GM18502 (cell line): ENCODE measurements around the gene C1QA.

ENCODE experiments used
- ATAC-seq: cut with Tn5 transposase; IDR thresholded peaks from one replicate; pipeline ENCODE4 v1.9.1; 2021; ENCODE audit warnings: mild to moderate bottlenecking; ENCODE audit not compliant: unreplicated experiment, poor library complexity

The C1QA gene, protein sequence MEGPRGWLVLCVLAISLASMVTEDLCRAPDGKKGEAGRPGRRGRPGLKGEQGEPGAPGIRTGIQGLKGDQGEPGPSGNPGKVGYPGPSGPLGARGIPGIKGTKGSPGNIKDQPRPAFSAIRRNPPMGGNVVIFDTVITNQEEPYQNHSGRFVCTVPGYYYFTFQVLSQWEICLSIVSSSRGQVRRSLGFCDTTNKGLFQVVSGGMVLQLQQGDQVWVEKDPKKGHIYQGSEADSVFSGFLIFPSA

GRCh38 chr1:22636353-22636752 lies at the start of gene C1QA:
C1QA (plus strand) TSS chr1:22636628; CDS start chr1:22637617, 989 bp downstream.
- ATAC-seq = no peak

DNA sequence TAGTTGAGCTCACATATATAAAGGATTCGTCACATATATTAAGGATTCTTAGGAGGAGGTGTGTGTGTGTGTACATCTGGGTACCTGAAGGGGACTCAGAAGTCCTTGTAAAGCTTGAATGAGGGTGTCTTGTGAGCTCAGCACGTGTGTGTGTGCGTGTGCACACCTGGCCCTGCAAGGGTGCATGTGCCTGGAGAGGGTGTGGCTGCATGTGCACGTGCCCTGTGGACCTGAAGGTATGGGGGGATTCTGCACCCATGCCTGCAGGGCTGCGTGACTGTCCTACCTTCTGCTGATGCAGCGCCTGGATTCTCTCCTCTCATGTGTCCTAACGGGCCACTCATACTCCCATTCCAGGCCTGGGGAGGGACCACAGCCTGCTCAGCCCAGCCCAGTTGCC lies 49.2 kb upstream of the C1QA start:
- ATAC-seq = no peak

DNA sequence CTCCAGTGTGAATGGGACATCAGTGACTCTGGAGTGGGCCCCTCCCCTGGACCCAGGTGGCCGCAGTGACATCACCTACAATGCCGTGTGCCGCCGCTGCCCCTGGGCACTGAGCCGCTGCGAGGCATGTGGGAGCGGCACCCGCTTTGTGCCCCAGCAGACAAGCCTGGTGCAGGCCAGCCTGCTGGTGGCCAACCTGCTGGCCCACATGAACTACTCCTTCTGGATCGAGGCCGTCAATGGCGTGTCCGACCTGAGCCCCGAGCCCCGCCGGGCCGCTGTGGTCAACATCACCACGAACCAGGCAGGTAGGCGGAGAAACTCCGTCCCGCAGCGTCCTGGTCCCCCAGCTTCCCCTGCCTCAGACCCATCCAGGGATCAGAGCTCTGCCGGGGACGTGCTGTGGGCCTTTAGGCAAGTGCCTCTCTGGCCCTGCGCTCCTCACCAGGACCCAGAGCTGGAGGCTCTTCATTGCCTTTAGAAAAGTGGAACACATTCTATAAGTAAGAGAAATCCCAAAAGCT lies 47.5 kb upstream of the C1QA start:
- no peak for ATAC-seq

GRCh38 chr1:22591576-22591975 lies 44.9 kb upstream of the C1QA start:
- no peak for ATAC-seq

- no peak for ATAC-seq
These were observed 44.4 kb upstream of the C1QA start for GRCh38 chr1:22592051-22592450.

DNA sequence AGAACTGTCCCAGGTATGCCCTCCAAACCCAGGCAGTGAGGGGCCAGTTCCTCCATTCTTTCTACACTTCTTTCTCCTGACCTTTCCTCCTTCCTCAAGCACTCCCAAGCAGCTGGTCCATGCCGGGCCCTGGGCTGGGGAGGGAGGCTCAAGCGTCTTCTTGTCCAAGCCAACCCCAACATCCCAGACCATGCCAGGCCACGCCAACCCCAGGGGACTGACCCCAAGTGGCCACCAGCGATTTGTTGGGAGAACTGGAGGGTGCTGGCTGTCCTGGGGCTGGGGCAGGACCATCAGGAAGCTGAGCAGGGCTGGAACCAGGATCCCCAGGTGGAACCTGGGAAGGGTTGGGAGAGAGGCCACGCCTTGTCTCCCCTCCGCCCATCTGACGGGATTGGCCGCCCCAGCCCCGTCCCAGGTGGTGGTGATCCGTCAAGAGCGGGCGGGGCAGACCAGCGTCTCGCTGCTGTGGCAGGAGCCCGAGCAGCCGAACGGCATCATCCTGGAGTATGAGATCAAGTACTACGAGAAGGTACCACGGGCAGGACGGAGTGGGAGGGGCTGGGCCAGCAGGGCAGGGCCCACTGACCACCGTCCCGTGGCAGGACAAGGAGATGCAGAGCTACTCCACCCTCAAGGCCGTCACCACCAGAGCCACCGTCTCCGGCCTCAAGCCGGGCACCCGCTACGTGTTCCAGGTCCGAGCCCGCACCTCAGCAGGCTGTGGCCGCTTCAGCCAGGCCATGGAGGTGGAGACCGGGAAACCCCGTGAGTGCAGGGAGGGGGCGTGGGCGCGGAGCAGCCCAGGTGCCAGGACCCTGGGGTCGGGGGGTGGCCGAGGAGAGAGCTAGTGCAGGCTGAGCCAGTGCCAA lies 43.3 kb upstream of the C1QA start:
- no peak for ATAC-seq

GRCh38 chr1:22594396-22594795 lies 42.0 kb upstream of the C1QA start:
- no peak for ATAC-seq

DNA sequence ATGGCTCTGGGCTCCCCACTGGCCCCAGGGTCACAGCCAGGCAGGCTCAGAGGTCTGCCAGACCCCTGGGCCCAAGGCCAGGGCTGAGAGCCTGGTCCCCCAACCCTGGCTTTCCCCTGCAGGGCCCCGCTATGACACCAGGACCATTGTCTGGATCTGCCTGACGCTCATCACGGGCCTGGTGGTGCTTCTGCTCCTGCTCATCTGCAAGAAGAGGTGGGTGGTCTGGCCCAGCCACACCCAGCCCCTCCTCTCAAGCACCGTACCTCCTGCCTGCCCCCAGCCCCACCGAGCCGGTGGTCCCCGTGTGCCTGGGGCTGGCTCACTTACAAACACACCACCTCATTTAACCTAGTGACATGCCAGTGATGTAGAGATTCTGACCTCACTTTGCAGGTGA lies 41.3 kb upstream of the C1QA start:
- ATAC-seq = no peak

DNA sequence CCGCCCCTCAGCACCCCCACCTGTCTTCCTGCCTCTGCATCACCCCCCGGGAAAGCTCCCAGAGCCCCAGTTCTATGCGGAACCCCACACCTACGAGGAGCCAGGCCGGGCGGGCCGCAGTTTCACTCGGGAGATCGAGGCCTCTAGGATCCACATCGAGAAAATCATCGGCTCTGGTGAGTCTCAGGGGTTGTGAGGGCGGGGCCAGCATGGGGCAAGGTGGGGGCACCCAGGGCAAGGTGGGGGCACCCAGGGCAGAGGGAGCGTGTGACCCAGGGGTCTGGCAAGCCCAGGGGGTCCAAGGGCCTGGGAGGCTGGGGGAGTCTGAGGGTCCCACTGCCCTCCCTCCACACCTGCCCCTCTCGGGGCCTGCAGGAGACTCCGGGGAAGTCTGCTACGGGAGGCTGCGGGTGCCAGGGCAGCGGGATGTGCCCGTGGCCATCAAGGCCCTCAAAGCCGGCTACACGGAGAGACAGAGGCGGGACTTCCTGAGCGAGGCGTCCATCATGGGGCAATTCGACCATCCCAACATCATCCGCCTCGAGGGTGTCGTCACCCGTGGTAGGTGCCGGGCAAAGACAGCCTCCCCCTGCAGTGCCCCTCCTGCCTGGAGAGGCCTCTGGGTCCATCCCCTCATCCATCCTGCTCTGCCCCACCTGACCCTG lies 39.0 kb upstream of the C1QA start:
- no peak for ATAC-seq

DNA sequence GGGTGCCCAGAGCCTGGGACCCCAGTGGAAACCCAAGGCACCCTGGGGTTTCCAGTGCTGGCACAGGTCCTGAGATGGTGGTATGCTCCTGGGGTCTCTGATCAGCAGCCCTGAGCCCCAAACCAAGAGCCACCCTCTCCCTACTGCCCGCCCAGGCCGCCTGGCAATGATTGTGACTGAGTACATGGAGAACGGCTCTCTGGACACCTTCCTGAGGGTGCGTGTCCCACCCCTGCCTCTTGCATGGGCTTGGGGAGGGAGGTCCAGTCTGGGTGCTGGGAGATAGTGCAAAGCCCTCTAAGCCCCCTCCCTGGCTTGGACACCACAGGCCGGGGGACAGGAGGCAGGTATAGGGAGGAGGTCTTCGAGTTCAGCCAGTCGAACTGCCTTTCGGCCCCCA lies 38.4 kb upstream of the C1QA start:
- no peak for ATAC-seq

GRCh38 chr1:22598736-22599135 lies 37.7 kb upstream of the C1QA start:
- no peak for ATAC-seq

DNA sequence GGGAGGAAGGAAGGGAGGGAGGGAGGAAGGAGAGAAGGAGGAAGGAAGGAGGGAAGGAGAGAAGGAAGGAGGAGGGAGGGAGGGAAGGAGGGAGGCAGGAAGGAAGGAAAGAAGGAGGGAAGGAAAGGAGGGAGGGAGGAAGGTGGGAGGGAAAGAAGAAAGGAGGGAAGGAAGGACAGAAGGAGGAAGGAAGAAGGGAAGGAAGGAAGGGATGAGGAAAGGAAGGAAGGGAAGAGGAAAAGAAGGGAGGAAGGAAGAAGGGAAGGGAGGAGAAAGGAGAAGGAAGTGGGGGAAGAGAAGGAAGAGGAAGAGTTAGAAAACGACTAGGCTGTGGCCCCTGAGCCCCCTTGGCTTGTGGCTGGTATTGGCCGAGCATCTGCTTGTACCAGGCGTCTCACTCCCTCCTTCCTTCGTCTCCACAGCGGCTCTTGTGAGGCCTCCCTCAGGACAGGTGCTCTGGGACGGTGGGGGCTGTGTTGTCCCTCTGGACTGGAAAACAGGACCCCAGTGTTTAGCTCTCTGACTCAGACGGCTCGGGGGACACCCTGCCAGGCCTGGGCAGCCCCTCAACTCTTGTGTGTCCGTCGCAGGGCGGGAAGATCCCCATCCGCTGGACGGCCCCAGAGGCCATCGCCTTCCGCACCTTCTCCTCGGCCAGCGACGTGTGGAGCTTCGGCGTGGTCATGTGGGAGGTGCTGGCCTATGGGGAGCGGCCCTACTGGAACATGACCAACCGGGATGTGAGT lies 36.2 kb upstream of the C1QA start:
- ATAC-seq = no peak

DNA sequence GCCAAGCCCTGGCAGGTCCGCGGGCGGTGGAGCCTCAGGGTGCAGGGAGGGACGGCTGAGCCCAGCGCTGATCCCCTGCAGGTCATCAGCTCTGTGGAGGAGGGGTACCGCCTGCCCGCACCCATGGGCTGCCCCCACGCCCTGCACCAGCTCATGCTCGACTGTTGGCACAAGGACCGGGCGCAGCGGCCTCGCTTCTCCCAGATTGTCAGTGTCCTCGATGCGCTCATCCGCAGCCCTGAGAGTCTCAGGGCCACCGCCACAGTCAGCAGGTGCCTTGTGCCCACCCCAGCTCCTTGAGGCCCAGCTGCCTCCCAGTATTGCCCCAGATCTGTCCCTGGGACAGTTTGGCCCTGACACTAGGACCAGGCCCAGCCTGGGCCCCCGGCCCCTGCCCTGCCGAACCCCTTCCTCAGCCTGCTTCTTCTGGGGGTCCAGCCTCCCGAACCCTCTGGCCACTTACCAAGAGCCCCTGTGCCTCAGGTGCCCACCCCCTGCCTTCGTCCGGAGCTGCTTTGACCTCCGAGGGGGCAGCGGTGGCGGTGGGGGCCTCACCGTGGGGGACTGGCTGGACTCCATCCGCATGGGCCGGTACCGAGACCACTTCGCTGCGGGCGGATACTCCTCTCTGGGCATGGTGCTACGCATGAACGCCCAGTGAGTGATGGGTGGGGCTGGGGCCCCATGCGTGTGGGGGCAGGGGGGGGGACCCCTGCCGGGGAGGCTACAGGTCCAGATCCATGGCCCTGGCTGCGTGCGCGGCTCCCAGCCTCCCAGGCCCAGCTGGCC lies 35.4 kb upstream of the C1QA start:
- ATAC-seq = no peak

GRCh38 chr1:22601610-22602009 lies 34.8 kb upstream of the C1QA start:
- no peak for ATAC-seq

GRCh38 chr1:22602060-22602740 lies 34.2 kb upstream of the C1QA start:
- no peak for ATAC-seq

GRCh38 chr1:22606161-22606560 lies 30.3 kb upstream of the C1QA start:
- no peak for ATAC-seq

DNA sequence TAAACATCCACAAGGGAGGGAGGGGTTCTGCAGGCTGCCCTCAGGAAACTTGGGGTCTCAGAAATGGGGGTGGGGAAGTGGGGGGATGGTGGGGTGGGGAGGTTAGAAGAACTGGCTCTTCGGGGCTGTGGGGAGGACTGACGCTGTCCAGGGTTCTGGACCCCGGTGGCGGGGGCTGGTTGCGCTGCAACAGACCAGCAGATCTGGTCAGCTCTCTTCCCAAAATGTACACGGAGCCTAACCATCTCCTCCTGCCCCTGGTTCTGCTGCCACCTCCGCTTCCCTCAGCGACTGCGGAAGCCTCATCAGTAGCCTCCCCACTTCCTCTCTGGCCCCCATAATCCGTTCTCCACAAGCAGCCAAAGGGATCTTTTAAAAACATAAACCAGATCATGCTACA lies 29.3 kb upstream of the C1QA start:
- ATAC-seq = no peak

- ATAC-seq = no peak
These were observed 28.1 kb upstream of the C1QA start for GRCh38 chr1:22608361-22608760.

DNA sequence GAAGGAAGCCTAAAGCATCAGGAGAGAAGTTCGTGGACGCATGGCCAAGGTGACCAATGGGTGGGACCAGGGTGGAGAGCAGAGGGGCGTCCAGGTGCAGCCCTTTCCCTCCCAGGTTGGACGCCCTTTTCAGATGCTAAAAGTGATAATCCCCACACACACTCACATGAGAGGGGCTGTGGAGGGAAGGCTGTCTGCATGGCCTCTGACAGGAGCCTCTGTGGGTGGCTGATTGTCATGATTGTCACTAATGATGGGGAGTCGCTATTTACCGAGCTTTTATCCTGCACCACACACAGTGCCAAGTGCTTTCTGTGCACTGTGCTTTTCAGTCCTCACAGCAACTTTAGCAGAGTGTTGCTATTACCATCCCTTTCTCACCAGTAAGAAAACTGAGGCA lies 27.1 kb upstream of the C1QA start:
- ATAC-seq = no peak
